ENCODE data around the gene RPL13. TPM values are rescaled to one million over a fixed set of nuclear protein-coding genes. Genes with fewer than 3 reads are reported as not detected.

Gene RPL13
- total and polyA plus RNA-seq, 2 of the 13 experiments (the other 11 are each of a cell fraction or from before 2014, with no cell fraction given), result 2,988 to 4,411 TPM

GRCh38 chr16:89557690-89558490 lies 2.6 kb upstream of the RPL13 start:
- Histone ChIP-seq H3K79me2 (ENCODE audit: insufficient read depth, low read length) (peaks cover 25% of the 10 kb centered on the region), H3K9ac (ENCODE audit: insufficient read depth, low read depth, low read length) (no peak overlapping the region; the same call in 1 of the 2 replicates), H3K36me3 (replicated peaks in 1 of 2; ENCODE audit: control insufficient read depth in 1 of 2, insufficient read depth in 2 of 2, low read length in 2 of 2) (peaks cover 37 to 52% of the 10 kb centered on the region in 2 experiments), H3K27me3 (ENCODE audit: control insufficient read depth in 1 of 2, insufficient read depth in 2 of 2, low read length in 2 of 2) (no peaks in the 10 kb centered on the region), H3K4me2 (ENCODE audit: low read depth, low read length) (no peak overlapping the region), H4K20me1 (ENCODE audit: insufficient read depth, low read length) (peaks cover 22% of the 10 kb centered on the region), H3K27ac (ENCODE audit: extremely low read length, insufficient read depth, low read length) (peak overlapping the region; percentile 49), H3K4me3 (replicated peaks in 1 of 3; ENCODE audit: insufficient read depth in 1 of 3, low read depth in 2 of 3, low read length in 3 of 3) (no peak overlapping the region), H2AFZ (ENCODE audit: low read length) (no peak overlapping the region), H3K4me1 (ENCODE audit: insufficient read depth, low read length) (peaks cover 42% of the 10 kb centered on the region), H3K9me3 (ENCODE audit: low read length) (no peaks in the 10 kb centered on the region)
- ATAC-seq (no peak), DNase-seq (ENCODE audit: low spot score) (no peak), FAIRE-seq (no peak)
- intact Hi-C loops (cut with micrococcal nuclease; ENCODE audit: unreplicated experiment) (loop anchor here (1.0 to 5.0 kb wide), 2 partner anchors 12 to 51 kb away; partner anchors contain the start of gene SPG7), in situ Hi-C loops (cut with HindIII; ENCODE audit: extremely low pct_ligation_motif_present, low pct_unique_long_range_greater_than_20kb) (no loop called here)
- CTCF ChIA-PET (ENCODE audit: low intra/inter-chr PET ratio, low total read pairs), result no interaction called here
- WGBS (ENCODE audit: low lambda C conversion rate), result 87% methylated on average over 17 of the region's 19 CpGs
- BruUV-seq (replicated peaks), result no TSS peak
- POLR2A ChIA-PET, result interaction anchor here (0.6 to 2.0 kb wide), 5 partner anchors 12 to 53 kb away, joined by 3 to 12 read pairs (median 8); no protein-coding TSS in a partner anchor
- TF ChIP-seq ZKSCAN5 (CRISPR knock-in tag; IDR thresholded peaks at IDR 0.05) (no peak), NCOR1 (IDR thresholded peaks at IDR 0.05; ENCODE audit: borderline replicate concordance, low read length) (0 out of 2 replicates have a peak, but pooled peaks have one; percentile 21), SOX6 (IDR thresholded peaks at IDR 0.05) (no peak), SOX6 (CRISPR knock-in tag; IDR thresholded peaks at IDR 0.05) (peak; percentile 48; the same call in 1 of the 2 replicates), NR3C1 (CRISPR knock-in tag; IDR thresholded peaks at IDR 0.05) (no peak), FOXC1 (CRISPR knock-in tag; IDR thresholded peaks at IDR 0.05; ENCODE audit: borderline replicate concordance) (0 out of 2 replicates have a peak, but pooled peaks have one; percentile 30), ZNF816 (CRISPR knock-in tag; IDR thresholded peaks at IDR 0.05; ENCODE audit: borderline replicate concordance) (no peak), PAXIP1 (CRISPR knock-in tag; conservative IDR thresholded peaks at IDR 0.05) (0 out of 2 replicates have a peak, but pooled peaks have one; percentile 3), ZMYM3 (CRISPR knock-in tag; IDR thresholded peaks at IDR 0.05) (peak; percentile 59; the same call in 1 of the 2 replicates), ZNF383 (CRISPR knock-in tag; IDR thresholded peaks at IDR 0.05; ENCODE audit: borderline replicate concordance) (peak; percentile 33; the same call in 1 of the 2 replicates), KDM5B (CRISPR knock-in tag; IDR thresholded peaks at IDR 0.05; ENCODE audit: borderline replicate concordance) (peak; percentile 73; the same call in 1 of the 2 replicates), MED13 (CRISPR knock-in tag; IDR thresholded peaks at IDR 0.05) (0 out of 2 replicates have a peak, but pooled peaks have one; percentile 32)
- TF ChIP-seq, protein P1, sequence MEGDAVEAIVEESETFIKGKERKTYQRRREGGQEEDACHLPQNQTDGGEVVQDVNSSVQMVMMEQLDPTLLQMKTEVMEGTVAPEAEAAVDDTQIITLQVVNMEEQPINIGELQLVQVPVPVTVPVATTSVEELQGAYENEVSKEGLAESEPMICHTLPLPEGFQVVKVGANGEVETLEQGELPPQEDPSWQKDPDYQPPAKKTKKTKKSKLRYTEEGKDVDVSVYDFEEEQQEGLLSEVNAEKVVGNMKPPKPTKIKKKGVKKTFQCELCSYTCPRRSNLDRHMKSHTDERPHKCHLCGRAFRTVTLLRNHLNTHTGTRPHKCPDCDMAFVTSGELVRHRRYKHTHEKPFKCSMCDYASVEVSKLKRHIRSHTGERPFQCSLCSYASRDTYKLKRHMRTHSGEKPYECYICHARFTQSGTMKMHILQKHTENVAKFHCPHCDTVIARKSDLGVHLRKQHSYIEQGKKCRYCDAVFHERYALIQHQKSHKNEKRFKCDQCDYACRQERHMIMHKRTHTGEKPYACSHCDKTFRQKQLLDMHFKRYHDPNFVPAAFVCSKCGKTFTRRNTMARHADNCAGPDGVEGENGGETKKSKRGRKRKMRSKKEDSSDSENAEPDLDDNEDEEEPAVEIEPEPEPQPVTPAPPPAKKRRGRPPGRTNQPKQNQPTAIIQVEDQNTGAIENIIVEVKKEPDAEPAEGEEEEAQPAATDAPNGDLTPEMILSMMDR (CRISPR knock-in tag; IDR thresholded peaks at IDR 0.05), result no peak
- TF ChIP-seq, protein P2, sequence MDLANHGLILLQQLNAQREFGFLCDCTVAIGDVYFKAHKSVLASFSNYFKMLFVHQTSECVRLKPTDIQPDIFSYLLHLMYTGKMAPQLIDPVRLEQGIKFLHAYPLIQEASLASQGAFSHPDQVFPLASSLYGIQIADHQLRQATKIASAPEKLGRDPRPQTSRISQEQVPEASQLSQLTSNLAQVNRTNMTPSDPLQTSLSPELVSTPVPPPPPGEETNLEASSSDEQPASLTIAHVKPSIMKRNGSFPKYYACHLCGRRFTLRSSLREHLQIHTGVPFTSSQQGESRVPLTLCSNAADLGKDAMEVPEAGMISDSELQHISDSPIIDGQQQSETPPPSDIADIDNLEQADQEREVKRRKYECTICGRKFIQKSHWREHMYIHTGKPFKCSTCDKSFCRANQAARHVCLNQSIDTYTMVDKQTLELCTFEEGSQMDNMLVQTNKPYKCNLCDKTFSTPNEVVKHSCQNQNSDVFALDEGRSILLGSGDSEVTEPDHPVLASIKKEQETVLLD (CRISPR knock-in tag; IDR thresholded peaks at IDR 0.05; ENCODE audit: low read depth), result no peak
